ENCODE data around the gene SEPTIN5. TPM values are rescaled to one million over a fixed set of nuclear protein-coding genes. Genes with fewer than 3 reads are reported as not detected.

Gene SEPTIN5
- total and polyA plus RNA-seq, 9 of the 15 experiments (the other 6 are each of a cell fraction or from before 2014, with no cell fraction given) = 0.03 to 195 (median 119) TPM

DNA sequence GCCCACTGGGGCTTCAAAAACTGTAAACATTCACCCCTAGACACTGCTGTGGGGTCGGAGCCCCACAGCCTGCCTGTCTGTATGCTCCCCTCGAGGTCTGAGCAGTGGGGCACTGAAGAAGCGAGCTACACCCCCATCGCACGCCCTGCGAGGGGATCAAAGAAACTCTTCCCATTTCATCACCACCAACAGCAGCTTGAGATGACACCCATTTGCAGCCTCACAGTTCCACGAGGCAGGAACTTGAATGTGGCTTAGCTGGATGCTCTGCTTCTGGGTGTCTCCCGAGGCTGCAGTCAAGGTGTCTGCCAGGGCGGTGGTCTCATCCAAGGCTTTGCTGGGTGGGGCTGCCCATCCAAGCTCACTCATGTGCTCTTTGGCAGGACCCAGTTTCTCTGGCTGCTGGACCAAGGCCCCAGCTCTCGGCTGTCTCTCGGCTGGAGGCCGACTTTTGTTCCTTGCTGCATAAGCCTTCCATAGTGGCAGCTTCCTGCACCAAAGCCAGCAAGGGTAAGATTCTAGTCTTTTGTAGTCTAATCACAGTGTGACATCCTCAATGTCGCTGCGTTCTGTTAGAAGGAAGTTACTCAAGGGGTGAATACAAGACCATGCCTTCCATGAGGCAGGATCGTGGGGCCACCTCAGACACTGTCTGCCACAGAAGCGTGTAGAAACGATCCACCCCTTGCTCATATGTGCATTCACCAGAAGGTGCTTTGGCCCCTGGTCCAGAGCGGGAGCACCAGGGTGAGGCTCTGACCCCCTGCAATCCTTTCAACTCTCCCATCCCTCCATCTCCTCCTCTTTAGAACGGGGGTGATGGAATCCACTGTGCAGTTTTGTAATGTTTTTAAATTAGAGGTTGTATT lies 46.2 kb upstream of the SEPTIN5 start (continued):
- TF ChIP-seq NFRKB (IDR thresholded peaks at IDR 0.05; ENCODE audit: low read depth) (no peak), MAZ (CRISPR knock-in tag; conservative IDR thresholded peaks at IDR 0.05 in 1 of 2, IDR thresholded peaks at IDR 0.05 in 1 of 2) (no peak), HDAC3 (IDR thresholded peaks at IDR 0.05; ENCODE audit: borderline replicate concordance, partially characterized antibody) (no peak)

- H3K4me2 ChIP-seq (ENCODE audit: insufficient read depth, low read length) = no peak overlapping the region
- POLR2A ChIA-PET = interaction anchor here (0.6 to 2.0 kb wide), 10 partner anchors 9 to 712 kb away, joined by 3 to 11 read pairs (median 5); partner anchors contain the start of genes CDC45 and UFD1
- no peak for DNase-seq (ENCODE audit: extremely low read depth in 1 of 4, low spot score in 3 of 4)
- peaks cover 72 to 89% of the 10 kb centered on the region in 2 experiments for H3K27me3 ChIP-seq (ENCODE audit: control insufficient read depth in 2 of 2, insufficient read depth in 2 of 2, low read length in 2 of 2)
- no peaks in the 10 kb centered on the region for H4K20me1 ChIP-seq (replicated peaks; ENCODE audit: control insufficient read depth, insufficient read depth, low read length)
- no peak overlapping the region for H3K9ac ChIP-seq (ENCODE audit: insufficient read depth in 1 of 2, low read depth in 2 of 2, low read length in 2 of 2)
- H2AFZ ChIP-seq (ENCODE audit: low read depth, low read length) = no peak overlapping the region
- no TSS peak for BruUV-seq (replicated peaks)
- no peak for FAIRE-seq
- no peak overlapping the region for H3K27ac ChIP-seq (ENCODE audit: extremely low read depth, low read depth, low read length)
- H3K4me3 ChIP-seq = no peak overlapping the region
- CTCF ChIA-PET (ENCODE audit: low intra/inter-chr PET ratio) = no interaction called here
- WGBS (ENCODE audit: insufficient coverage, low coverage, missing lambda C conversion rate) = 7% methylated on average over 10 of the region's 10 CpGs
- ATAC-seq = no peak
- no peaks in the 10 kb centered on the region for H3K79me2 ChIP-seq (ENCODE audit: control insufficient read depth, insufficient read depth, low read length)
- H3K36me3 ChIP-seq (ENCODE audit: control insufficient read depth, insufficient read depth, low read length) = no peaks in the 10 kb centered on the region
- in situ Hi-C loops (cut with MboI) = no loop called here
- H3K4me1 ChIP-seq (replicated peaks in 1 of 2; ENCODE audit: control insufficient read depth in 2 of 2, insufficient read depth in 2 of 2, low read length in 2 of 2) = peaks cover 9 to 17% of the 10 kb centered on the region in 2 experiments
- intact Hi-C loops (cut with micrococcal nuclease) = loop anchor here (10.0 kb wide), 2 partner anchors 46 to 64 kb away; partner anchors contain the start of gene SEPTIN5
- no peaks in the 10 kb centered on the region for H3K9me1 ChIP-seq (ENCODE audit: control insufficient read depth, insufficient read depth, low read length)
- H3K9me3 ChIP-seq (replicated peaks; ENCODE audit: control insufficient read depth, insufficient read depth, low read depth, low read length) = peaks cover 3% of the 10 kb centered on the region; the same call in 1 of the 2 replicates
- no peak for TF ChIP-seq DMBX1 (CRISPR knock-in tag; IDR thresholded peaks at IDR 0.05; ENCODE audit: borderline replicate concordance)
- TF ChIP-seq BACH1 (tag; IDR thresholded peaks at IDR 0.05) = no peak
- TF ChIP-seq, protein P1, sequence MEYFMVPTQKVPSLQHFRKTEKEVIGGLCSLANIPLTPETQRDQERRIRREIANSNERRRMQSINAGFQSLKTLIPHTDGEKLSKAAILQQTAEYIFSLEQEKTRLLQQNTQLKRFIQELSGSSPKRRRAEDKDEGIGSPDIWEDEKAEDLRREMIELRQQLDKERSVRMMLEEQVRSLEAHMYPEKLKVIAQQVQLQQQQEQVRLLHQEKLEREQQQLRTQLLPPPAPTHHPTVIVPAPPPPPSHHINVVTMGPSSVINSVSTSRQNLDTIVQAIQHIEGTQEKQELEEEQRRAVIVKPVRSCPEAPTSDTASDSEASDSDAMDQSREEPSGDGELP (CRISPR knock-in tag; IDR thresholded peaks at IDR 0.05; ENCODE audit: borderline replicate concordance) = no peak
- TF ChIP-seq PHB (CRISPR knock-in tag; IDR thresholded peaks at IDR 0.05) = 0 out of 2 replicates have a peak, but pooled peaks have one; percentile 67
- no peak for TF ChIP-seq FOXA3 (CRISPR knock-in tag; conservative IDR thresholded peaks at IDR 0.05 in 1 of 2, IDR thresholded peaks at IDR 0.05 in 1 of 2)
- TF ChIP-seq, protein P2, sequence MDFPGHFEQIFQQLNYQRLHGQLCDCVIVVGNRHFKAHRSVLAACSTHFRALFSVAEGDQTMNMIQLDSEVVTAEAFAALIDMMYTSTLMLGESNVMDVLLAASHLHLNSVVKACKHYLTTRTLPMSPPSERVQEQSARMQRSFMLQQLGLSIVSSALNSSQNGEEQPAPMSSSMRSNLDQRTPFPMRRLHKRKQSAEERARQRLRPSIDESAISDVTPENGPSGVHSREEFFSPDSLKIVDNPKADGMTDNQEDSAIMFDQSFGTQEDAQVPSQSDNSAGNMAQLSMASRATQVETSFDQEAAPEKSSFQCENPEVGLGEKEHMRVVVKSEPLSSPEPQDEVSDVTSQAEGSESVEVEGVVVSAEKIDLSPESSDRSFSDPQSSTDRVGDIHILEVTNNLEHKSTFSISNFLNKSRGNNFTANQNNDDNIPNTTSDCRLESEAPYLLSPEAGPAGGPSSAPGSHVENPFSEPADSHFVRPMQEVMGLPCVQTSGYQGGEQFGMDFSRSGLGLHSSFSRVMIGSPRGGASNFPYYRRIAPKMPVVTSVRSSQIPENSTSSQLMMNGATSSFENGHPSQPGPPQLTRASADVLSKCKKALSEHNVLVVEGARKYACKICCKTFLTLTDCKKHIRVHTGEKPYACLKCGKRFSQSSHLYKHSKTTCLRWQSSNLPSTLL (IDR thresholded peaks at IDR 0.05) = no peak
- TF ChIP-seq, protein P3, sequence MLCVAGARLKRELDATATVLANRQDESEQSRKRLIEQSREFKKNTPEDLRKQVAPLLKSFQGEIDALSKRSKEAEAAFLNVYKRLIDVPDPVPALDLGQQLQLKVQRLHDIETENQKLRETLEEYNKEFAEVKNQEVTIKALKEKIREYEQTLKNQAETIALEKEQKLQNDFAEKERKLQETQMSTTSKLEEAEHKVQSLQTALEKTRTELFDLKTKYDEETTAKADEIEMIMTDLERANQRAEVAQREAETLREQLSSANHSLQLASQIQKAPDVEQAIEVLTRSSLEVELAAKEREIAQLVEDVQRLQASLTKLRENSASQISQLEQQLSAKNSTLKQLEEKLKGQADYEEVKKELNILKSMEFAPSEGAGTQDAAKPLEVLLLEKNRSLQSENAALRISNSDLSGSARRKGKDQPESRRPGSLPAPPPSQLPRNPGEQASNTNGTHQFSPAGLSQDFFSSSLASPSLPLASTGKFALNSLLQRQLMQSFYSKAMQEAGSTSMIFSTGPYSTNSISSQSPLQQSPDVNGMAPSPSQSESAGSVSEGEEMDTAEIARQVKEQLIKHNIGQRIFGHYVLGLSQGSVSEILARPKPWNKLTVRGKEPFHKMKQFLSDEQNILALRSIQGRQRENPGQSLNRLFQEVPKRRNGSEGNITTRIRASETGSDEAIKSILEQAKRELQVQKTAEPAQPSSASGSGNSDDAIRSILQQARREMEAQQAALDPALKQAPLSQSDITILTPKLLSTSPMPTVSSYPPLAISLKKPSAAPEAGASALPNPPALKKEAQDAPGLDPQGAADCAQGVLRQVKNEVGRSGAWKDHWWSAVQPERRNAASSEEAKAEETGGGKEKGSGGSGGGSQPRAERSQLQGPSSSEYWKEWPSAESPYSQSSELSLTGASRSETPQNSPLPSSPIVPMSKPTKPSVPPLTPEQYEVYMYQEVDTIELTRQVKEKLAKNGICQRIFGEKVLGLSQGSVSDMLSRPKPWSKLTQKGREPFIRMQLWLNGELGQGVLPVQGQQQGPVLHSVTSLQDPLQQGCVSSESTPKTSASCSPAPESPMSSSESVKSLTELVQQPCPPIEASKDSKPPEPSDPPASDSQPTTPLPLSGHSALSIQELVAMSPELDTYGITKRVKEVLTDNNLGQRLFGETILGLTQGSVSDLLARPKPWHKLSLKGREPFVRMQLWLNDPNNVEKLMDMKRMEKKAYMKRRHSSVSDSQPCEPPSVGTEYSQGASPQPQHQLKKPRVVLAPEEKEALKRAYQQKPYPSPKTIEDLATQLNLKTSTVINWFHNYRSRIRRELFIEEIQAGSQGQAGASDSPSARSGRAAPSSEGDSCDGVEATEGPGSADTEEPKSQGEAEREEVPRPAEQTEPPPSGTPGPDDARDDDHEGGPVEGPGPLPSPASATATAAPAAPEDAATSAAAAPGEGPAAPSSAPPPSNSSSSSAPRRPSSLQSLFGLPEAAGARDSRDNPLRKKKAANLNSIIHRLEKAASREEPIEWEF (CRISPR knock-in tag; IDR thresholded peaks at IDR 0.05) = no peak
These were observed 45.6 kb upstream of the SEPTIN5 start for GRCh38 chr22:19668748-19669147.
